ENCODE measurements around the gene LDHA.

LDHA gene

DNA sequence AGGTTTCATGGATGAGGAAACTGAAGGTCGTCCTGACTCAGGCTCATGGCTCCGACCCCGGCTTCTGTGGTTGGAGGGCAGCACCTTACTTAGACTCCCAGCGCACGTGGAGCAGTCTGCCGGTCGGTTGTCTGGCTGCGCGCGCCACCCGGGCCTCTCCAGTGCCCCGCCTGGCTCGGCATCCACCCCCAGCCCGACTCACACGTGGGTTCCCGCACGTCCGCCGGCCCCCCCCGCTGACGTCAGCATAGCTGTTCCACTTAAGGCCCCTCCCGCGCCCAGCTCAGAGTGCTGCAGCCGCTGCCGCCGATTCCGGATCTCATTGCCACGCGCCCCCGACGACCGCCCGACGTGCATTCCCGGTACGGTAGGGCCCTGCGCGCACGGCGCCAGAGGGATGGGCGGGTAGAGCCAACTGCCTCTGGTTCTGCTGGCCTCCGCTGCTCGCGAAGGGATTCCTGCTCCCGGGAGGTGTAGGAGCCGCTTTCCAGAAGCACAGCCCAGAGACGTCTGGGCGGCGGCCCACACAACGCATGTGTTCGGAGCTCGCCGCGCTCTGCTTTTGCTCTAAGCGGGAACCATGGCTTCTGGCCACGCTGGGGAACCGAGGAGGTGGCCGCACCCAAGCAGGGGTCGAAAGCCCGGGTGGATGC is at the start of gene LDHA:
Gene LDHA, plus strand, starts transcription at position 289 of the 653 bp plus-strand sequence. CDS start 2,280 bp downstream, outside the sequence.
- DNase-seq: peak; percentile 98

DNA sequence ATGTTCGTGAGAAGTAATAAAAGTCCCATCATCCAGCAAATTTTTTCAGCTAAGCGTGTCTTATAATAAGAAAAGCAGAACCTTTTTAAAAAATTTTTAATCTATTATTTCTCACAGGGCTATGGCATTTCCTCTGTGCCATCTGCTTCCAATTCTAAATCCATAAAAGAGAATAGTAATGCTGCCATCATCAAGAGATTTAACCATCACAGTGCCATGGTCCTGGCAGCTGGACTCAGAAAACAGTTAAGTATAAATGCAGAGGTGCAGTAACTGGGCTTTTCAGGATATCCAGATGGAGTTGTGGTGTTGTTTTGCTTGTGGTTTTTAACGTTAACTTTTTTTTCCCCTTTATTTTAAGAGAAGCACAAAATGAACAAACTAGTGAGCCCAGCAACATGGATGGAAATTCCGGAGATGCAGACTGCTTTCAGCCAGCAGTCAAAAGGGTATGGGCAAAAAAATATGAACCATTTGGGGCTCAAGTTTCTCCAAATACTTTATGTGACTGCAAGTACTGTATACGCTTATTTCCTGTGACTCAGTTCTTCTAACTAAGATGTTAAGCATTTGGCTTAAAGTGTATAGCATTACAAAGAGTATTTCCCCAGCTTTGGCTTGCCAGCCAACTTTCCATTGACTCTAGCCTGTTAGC is 46.8 kb upstream of the LDHA start:
- DNase-seq: no peak

- no peak for DNase-seq
Observed at GRCh38 chr11:18352581-18352980, 41.8 kb upstream of the LDHA start.

- DNase-seq: no peak
Observed at GRCh38 chr11:18358646-18359045, 35.7 kb upstream of the LDHA start.

GRCh38 chr11:18361154-18361553 is 33.2 kb upstream of the LDHA start:
- no peak for DNase-seq

DNA sequence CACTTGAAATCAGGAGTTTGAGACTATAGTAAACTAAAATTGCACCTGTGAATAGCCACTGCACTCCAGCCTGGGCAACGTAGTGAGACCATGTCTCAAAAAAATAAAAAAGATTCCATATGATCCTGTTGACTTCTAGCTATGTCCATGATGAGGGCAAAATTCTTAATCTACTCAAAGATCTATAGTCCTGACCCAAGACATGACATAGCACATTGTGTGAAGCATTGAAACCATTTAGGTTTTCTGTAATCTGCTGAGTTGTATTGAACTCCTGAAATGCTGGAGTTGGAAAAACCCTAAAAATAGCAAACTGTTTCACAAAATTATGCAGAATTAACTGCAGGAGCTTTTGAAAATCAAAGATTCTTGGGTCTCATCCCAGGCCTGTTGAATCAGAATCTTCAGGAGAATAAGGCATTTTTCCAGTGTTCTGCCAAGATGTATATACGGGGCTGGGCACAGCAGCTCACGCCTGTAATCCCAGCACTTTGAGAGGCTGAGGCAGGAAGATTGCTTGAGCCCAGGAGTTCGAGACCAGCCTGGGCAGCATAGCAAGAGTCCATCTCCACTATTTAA is 29.8 kb upstream of the LDHA start:
- DNase-seq: no peak

DNA sequence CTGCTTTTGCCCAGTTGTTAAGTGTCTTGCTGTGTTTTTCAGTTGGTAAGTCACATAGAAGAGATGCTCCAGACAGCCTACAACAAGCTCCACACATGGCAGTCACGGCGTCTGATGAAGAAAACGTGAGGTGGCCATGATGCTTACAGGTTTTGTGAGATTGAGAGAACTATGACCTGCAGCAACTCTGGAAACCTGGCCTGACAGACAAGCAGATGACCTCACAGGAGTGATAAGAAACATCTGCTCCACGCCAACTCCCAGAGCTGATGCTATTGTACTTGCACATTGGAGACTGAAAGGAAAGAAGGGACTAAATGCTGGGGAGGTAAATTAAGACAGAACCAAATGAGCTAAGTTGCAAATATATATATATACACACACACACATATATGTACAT is 28.6 kb upstream of the LDHA start:
- DNase-seq: no peak

GRCh38 chr11:18366286-18366685 is 28.1 kb upstream of the LDHA start:
- no peak for DNase-seq

- no peak for DNase-seq
Observed at GRCh38 chr11:18367431-18367830, 26.9 kb upstream of the LDHA start.

GRCh38 chr11:18368221-18368620 is 26.1 kb upstream of the LDHA start:
- DNase-seq: no peak

GRCh38 chr11:18369398-18369797 is 25.0 kb upstream of the LDHA start:
- no peak for DNase-seq

- DNase-seq: no peak
Observed at GRCh38 chr11:18371279-18371678, 23.1 kb upstream of the LDHA start.

DNA sequence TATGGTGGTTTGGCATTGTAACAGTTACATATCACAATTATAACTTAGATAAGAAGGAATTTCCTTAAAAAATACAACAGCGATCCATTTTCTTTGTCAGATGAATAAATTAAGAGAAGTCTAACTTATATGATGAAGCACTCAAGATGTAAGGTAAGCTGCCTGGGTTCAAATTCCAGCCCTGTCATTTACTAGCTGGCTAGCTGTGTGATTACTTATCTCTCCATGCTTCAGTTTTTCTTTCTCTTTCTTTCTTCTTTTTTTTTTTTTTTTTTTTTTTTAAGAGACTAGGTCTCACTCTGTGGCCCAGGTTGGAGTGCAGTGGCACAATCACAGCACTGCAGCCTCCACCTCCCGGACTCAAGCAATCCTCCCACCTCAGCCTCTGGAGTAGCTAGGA is 22.2 kb upstream of the LDHA start:
- DNase-seq: no peak

DNA sequence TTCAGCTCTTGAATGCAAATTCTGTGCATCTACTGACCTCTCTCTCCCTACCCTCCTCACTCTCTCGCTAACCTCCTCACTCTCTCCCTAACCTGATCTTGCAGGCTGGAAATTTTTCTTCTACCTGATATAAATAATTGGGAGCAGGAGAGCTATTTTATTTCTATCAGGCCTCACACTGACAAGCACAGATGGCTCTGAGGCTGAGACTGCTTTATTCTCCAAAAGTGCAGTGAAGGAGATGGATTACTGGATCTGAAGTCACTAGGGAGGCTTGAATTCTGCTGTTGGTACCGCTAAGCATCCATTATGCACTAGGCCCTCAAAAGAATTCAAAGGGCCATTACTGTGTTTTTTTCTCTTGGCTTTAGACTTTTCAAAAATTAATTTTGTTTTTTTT is 19.4 kb upstream of the LDHA start:
- no peak for DNase-seq

DNA sequence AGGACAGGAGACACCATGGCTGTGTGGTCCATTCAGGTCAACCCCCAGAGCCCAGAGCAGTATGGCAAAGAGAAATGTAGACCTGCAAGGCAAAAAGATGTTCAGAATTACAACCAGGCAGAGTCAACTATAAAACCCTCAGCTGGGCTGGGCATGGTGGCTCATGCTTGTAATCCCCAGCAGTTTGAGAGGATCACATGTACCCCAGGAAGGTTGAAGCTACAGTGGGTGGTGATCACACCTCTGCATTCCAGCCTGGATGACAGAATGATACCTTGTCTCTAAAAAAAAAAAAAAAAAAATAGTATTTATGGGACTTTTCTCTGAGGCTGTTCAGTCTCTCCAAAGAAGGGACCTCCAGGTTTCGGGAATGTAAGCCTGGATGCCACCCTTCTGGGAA is 18.4 kb upstream of the LDHA start:
- no peak for DNase-seq

- DNase-seq: no peak
Observed at GRCh38 chr11:18379201-18379600, 15.2 kb upstream of the LDHA start.

GRCh38 chr11:18383388-18384156 is 10.8 kb upstream of the LDHA start:
- DNase-seq: no peak

DNA sequence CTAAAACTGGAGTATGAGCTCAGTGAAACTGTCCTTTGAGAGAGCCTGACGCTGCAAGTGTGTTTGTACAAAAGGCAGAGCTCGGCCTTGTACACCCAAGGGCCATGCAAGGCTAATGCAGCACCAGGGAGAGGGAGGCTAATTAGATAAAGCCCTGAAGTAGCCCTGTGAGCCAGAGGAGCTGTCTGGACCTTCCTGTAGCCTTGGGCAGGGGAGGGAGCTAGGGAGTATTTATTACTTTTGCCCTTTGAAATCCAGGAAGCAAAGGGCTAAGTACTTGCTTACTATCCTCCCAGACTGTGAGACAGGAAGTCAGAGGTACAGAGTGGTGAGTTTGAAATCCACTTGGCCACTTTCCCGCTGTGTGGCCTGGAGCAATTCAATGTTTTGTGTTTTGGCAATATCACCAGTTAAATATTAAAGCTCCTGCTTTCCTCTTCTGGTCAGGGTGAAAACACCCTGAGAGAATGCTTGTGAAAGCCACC is 10.2 kb upstream of the LDHA start:
- DNase-seq: no peak

GRCh38 chr11:18390088-18390487 is 4.3 kb upstream of the LDHA start:
- no peak for DNase-seq

- DNase-seq: no peak
Observed at GRCh38 chr11:18392434-18393321, 1.7 kb upstream of the LDHA start.

- DNase-seq: no peak
Observed at GRCh38 chr11:18393581-18394274, 635 bp upstream of the LDHA start.

All from NK-92 treated with Interleukin-12 subunit alpha and Interleukin-12 subunit beta, amount 100 ng/mL, for 24 hours (cell line).